ENCODE measurements around the gene DDX41.

DNA sequence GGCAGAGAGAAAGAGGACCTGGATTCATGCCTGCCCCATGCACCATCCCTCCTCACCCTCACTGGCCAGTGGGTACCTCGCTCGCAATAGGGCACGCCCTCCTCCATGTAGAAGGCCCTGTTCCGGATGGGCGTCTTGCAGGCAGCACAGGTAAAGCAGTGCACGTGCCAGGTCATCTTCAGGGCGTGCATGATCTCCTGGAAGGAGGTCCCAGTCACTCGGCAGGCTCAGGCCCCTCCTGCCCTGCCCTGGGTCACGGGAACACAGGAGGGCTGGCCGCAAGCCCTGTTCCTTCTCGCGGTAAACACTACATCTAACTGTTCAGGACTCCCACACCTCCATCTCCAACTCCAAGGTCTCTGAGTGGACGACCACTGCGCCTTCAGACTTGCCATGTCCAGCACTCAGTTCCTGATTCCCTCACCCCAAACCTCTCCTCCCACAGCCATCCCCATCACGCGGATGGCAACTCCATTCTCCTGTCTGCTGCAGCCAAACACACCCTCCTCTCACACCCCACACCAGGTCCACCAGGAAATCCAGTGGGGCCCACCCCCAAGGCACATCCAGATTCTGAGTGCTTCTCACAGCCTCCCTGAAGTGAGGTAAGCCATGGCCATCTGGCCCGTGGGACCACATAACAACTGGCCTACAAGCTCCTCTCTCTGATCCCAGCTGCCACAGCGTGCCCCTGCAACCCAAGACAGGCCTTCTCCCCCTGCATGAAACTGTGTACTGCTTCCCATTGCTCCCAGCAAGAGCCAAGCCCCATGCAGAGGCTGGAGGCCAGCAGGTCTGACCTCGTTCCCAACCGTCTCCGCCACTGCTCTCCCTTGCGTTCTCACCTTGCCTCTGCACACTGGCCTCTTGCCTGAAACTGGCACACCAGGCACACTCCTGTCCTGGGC, 32.5 kb downstream of the DDX41 start:
- TF ChIP-seq, protein P1, sequence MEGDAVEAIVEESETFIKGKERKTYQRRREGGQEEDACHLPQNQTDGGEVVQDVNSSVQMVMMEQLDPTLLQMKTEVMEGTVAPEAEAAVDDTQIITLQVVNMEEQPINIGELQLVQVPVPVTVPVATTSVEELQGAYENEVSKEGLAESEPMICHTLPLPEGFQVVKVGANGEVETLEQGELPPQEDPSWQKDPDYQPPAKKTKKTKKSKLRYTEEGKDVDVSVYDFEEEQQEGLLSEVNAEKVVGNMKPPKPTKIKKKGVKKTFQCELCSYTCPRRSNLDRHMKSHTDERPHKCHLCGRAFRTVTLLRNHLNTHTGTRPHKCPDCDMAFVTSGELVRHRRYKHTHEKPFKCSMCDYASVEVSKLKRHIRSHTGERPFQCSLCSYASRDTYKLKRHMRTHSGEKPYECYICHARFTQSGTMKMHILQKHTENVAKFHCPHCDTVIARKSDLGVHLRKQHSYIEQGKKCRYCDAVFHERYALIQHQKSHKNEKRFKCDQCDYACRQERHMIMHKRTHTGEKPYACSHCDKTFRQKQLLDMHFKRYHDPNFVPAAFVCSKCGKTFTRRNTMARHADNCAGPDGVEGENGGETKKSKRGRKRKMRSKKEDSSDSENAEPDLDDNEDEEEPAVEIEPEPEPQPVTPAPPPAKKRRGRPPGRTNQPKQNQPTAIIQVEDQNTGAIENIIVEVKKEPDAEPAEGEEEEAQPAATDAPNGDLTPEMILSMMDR (conservative IDR thresholded peaks at IDR 0.05; ENCODE audit: low read depth, low read length): no peak
- TF ChIP-seq EZH2 (IDR thresholded peaks at IDR 0.05; ENCODE audit: low read length, unreplicated experiment) (no peak), EZH2phosphoT487 (IDR thresholded peaks at IDR 0.05; ENCODE audit: borderline replicate concordance, low read length) (no peak)
